ENCODE results near the gene STAT4.

STAT4 gene

DNA sequence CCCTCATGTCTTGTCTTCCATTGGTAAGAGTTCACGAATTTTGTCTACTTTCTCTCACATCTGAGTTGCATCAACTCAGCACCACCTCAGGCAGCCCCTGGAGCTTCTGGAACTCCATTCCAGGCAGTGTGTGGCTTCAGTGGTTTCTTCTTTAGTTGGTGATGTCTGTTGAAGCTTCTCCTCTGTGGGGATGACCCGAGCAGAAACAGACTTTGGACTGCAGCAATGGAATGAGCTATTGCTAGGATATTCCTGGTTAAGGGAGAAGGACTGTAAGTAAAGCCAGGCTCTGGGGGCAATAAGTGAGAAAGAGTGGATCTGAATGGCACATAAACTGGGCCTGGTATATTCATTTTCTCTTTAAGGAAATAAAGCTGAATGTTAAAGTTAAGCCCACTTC lies 32.3 kb upstream of the STAT4 start:
- no peak for DNase-seq (ENCODE audit: low read depth)
- H3K4me3 ChIP-seq (replicated peaks; ENCODE audit: low read depth, low read length) = no peak overlapping the region
- TF ChIP-seq, protein P1, sequence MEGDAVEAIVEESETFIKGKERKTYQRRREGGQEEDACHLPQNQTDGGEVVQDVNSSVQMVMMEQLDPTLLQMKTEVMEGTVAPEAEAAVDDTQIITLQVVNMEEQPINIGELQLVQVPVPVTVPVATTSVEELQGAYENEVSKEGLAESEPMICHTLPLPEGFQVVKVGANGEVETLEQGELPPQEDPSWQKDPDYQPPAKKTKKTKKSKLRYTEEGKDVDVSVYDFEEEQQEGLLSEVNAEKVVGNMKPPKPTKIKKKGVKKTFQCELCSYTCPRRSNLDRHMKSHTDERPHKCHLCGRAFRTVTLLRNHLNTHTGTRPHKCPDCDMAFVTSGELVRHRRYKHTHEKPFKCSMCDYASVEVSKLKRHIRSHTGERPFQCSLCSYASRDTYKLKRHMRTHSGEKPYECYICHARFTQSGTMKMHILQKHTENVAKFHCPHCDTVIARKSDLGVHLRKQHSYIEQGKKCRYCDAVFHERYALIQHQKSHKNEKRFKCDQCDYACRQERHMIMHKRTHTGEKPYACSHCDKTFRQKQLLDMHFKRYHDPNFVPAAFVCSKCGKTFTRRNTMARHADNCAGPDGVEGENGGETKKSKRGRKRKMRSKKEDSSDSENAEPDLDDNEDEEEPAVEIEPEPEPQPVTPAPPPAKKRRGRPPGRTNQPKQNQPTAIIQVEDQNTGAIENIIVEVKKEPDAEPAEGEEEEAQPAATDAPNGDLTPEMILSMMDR (IDR thresholded peaks at IDR 0.05; ENCODE audit: low read length, missing control alignments) = no peak

DNA sequence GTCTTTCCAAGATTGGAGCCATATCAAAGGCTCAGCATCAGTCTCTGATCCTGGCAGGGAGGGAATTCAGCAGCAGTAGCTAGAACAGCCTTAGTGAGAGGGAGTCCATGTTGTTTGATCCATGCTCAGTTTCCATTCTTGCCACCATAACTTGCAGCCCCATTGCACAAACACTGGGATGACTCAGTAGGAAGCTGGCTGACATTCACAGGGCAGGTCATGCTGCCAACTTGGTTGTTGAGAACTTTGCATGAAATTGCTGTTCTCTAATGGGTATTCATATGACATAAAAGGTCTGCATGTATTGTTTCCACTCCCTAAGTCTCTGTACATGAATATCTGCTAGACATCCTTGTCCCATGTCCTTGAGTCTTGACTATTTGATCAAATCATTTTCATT lies 29.9 kb upstream of the STAT4 start:
- H3K4me3 ChIP-seq (replicated peaks; ENCODE audit: low read depth, low read length) = no peak overlapping the region
- TF ChIP-seq, protein P1 (IDR thresholded peaks at IDR 0.05; ENCODE audit: low read length, missing control alignments) = no peak
- DNase-seq (ENCODE audit: low read depth) = peak; percentile 70

DNA sequence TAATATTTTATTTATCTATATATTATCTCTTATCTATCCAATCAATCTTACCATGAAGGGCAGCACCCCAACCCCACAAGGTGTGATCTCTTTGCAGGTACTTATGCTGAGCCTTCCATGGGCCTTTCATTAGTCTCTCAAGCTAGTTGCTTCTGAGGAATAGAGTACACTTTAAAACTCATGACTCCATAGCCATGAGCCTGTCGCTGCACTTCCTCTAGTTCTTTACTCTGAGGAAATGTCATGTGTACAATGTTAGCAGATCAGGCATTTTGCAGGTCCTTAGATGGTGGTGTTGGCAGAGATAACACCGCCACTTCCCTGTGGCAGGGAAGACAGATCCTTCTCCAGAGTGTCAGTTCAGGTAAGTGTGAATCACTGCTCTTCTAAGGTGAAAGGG lies 29.5 kb upstream of the STAT4 start:
- TF ChIP-seq, protein P1 (IDR thresholded peaks at IDR 0.05; ENCODE audit: low read length, missing control alignments) = no peak
- no peak overlapping the region for H3K4me3 ChIP-seq (replicated peaks; ENCODE audit: low read depth, low read length)
- DNase-seq (ENCODE audit: low read depth) = no peak

DNA sequence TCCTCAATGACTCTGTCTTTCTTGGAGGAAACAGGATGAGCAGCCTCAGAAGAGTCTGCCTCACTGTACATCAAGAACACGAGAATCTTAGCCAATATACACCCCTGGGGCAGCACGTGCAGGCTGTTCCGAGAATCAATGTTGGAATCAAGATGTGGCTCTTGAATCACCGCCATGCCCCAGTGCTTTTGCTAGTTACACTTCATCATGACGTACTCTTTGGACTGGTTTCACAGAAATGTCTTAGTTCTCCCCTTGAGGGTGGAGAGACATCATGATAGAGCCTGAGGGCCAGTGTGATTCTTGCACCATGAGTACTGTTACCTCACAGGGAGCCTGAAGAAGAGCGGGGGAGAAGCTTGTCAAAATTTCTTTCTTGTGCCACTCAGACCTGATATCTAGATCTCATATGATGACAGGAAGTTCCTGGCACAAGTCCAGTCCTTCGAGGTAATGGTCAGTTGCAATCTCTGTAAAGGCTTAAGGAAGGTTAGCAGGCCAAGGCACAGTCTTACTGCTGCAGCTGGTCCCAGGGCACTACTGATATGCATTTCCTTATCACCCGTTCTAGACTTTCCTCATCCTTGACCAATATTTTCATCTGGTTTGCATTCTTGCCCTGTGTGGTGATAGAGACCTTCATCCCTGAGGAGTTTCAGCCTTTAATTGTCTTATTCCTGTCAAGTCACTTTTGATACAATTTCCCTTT lies 28.2 kb upstream of the STAT4 start:
- no peak overlapping the region for H3K4me3 ChIP-seq (replicated peaks; ENCODE audit: low read depth, low read length)
- TF ChIP-seq, protein P1 (IDR thresholded peaks at IDR 0.05; ENCODE audit: low read length, missing control alignments) = no peak
- peak; percentile 90 for DNase-seq (ENCODE audit: low read depth)

DNA sequence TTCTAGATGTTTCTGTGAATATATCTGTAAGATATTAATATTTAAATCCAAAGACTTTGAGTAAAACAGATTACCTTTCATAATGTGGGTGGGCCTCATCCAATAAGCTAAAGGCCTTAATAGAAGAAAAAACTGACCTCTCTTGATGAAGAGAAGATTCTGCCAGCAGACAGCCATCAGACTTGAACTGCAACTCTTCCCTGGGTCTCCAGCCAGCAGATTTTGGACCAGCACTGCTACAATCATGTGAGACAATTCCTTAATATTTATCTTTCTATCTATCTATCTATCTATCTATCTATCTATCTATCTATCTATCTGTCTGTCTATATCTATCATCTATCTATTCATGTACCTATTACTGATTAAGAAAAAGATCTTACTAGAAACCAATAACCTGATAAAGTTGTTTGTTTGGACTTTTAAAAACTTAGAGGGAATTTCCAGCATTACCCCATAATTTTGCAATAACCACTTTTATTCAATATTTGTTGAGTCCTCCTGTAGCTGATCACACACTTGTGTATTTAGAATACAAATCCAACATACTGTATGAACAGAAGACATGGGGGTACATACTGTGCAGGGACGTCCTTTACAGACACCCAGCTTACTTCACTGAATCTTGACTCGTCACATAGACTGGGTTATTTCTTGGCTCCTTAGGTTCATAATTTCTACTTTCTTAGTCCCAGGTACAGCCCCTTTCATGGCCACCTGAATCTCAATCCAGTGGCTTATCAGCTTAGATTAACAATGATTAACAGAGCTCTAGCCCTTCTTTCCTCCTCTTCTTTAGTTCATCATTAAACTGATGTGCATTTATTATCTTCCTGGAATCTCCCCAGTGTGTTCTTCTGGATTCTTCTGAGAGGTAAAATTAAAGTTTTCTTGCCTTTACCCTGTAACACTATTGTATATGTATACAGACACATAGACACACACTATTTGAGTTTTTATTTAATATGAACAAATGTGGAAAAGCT lies 27.2 kb upstream of the STAT4 start:
- no peak overlapping the region for H3K4me3 ChIP-seq (replicated peaks; ENCODE audit: low read depth, low read length)
- no peak for DNase-seq (ENCODE audit: low read depth)

DNA sequence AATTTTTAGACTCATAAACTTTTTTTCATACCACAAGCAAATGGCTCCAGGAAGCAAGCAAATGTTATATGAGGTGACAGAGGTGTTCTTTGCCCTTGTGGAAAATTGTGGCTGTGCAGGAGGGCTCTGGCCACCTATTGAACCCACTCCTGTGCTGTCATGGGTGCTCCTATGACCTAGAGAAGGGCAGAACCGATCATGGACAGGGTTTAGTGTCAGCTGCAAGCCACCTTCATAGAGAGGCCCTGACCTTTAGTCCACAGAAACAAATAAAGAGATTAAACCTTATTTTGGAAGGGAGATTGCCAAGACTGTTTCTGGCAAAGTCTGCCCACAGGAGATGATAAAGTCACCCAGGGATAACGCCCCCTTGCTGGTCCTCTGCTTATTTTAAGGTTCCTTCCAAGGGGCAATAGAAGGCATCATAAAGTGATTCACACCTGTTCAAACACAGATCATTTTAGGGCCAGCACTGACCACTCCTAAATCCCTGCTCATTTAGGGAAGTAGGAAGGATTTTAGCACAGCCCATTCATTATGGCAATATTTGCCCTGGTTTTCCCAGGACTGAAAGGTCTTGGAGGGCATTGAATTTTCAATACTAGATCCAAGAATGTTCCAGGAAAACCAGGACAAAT lies 26.1 kb upstream of the STAT4 start:
- no peak for DNase-seq (ENCODE audit: low read depth)
- TF ChIP-seq, protein P1 (IDR thresholded peaks at IDR 0.05; ENCODE audit: low read length, missing control alignments) = no peak
- H3K4me3 ChIP-seq (replicated peaks; ENCODE audit: low read depth, low read length) = no peak overlapping the region

More for the DNA sequence above, 27.2 kb upstream of the STAT4 start:
- TF ChIP-seq, protein P1 (IDR thresholded peaks at IDR 0.05; ENCODE audit: low read length, missing control alignments) = no peak

Measured in fibroblast of pulmonary artery (primary cell).